ENCODE results near the gene LAMC1. TPM values are rescaled to one million over a fixed set of nuclear protein-coding genes. Genes with fewer than 3 reads are reported as not detected.

Gene LAMC1
- total RNA-seq, 1 donor from 2014 or later, result 164 TPM

DNA sequence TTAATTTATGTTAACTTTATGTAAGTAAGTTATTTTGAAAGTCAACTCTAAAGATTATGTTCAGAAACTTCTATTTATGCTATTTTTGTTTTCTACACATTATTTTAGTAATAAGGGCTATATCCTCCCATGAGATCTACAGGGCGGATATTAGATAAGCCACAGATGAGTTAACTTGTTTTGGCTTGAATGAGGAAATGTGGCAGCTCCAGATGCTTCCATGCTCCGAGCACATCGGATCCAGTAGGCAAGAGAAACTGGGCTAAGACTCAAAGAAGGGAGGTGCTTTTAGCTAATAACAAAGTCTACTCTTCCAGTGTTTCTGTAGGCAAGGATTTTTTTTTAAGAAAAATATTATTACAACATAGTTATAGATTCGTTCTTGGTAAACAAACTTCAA is 20.0 kb upstream of the LAMC1 start:
- no peaks in the 10 kb centered on the region for H3K36me3 Mint-ChIP-seq
- peaks cover 3% of the 10 kb centered on the region for H3K27me3 Mint-ChIP-seq
- no peak for DNase-seq (ENCODE audit: extremely low spot score, unreplicated experiment)

DNA sequence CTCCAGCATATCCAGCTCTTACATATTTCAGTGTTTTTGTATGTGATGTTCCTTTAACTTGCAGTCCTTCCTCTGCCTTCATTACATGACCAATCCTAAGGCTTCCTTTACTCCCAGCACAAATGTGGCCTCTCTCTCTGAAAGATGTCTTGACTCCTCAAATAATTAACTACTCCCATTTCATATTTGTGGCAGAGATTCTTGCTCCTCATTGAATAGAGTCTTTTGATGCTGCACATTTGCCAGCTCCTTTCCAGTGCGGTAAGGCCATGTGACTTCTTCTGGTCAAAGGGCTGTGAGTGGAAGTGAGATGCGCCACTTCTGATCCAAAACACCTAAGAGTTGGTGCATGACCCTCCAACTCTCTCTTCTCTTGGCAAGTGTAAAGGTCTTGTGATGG is 19.1 kb upstream of the LAMC1 start:
- no peak for DNase-seq (ENCODE audit: extremely low spot score, unreplicated experiment)
- peaks cover 3% of the 10 kb centered on the region for H3K27me3 Mint-ChIP-seq
- no peaks in the 10 kb centered on the region for H3K4me1 Mint-ChIP-seq (ENCODE audit: unreplicated experiment)
- H3K4me3 Mint-ChIP-seq, result no peak overlapping the region
- no peak overlapping the region for H3K27ac Mint-ChIP-seq
- H3K9me3 Mint-ChIP-seq, result no peaks in the 10 kb centered on the region
- TF ChIP-seq CTCF (conservative IDR thresholded peaks at IDR 0.05), result no peak
- H3K36me3 Mint-ChIP-seq, result no peaks in the 10 kb centered on the region

More for the DNA sequence above, 20.0 kb upstream of the LAMC1 start:
- Mint-ChIP-seq H3K27ac (no peak overlapping the region), H3K4me3 (no peak overlapping the region), H3K4me1 (ENCODE audit: unreplicated experiment) (no peaks in the 10 kb centered on the region), H3K9me3 (no peaks in the 10 kb centered on the region)
- TF ChIP-seq CTCF (conservative IDR thresholded peaks at IDR 0.05), result no peak

DNA sequence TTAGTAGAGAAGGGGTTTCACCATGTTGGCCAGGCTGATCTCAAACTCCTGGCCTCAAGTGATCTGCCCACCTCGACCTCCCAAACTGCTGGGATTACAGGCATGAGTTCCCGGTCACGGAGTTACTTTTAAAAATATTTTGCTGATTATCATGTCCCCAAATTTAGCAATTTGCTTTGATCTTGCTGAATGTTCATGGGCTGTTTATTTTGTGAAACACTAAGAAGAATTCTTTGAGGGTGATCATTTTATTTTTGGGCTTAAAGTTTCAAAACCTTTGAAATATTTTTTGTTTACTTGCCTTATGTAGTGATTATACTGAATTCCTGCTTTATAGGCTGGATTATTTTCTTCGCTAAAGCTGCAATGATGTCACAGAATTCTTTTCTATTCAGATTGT is 11.4 kb upstream of the LAMC1 start:
- Mint-ChIP-seq H3K27me3 (no peaks in the 10 kb centered on the region), H3K9me3 (no peaks in the 10 kb centered on the region), H3K4me1 (ENCODE audit: unreplicated experiment) (no peaks in the 10 kb centered on the region), H3K4me3 (no peak overlapping the region), H3K27ac (no peak overlapping the region), H3K36me3 (no peaks in the 10 kb centered on the region)
- TF ChIP-seq CTCF (conservative IDR thresholded peaks at IDR 0.05), result no peak
- no peak for DNase-seq (ENCODE audit: extremely low spot score, unreplicated experiment)

GRCh38 chr1:183012301-183012994 is 10.8 kb upstream of the LAMC1 start:
- H3K27ac Mint-ChIP-seq, result no peak overlapping the region

DNA sequence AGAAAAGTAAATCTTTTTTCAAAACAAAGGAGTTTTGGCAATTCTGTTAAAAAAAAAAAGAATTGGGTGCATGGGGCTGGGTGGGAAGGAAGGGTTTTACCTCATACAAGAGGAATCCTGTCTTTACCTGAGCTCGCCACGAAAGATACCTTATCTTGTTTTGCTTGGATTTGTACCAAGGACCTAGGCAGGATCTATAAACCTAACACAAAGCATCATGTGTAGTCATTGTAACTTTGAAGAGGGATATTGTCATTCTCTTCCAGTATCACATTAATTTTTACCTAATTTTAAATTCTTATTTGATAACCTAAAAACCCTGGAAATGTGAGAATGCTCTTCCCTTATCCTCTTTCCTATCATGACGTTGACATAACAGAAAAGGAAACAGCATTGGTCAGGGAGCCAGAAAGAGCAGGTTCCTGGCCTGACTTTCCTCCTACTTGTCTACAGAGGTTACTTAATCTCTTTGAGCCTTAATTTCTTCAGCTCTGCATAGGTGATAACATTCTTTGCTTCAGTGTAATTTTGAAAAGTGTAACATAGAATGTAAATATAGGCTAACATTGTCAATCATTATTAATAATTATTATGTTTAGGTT is 4.0 kb upstream of the LAMC1 start:
- no peak for DNase-seq (ENCODE audit: extremely low spot score, unreplicated experiment)
- no peaks in the 10 kb centered on the region for H3K27me3 Mint-ChIP-seq
- H3K4me3 Mint-ChIP-seq, result no peak overlapping the region
- H3K36me3 Mint-ChIP-seq, result no peaks in the 10 kb centered on the region
- H3K4me1 Mint-ChIP-seq (ENCODE audit: unreplicated experiment), result peaks cover 8% of the 10 kb centered on the region
- TF ChIP-seq CTCF (conservative IDR thresholded peaks at IDR 0.05), result no peak
- H3K9me3 Mint-ChIP-seq, result no peaks in the 10 kb centered on the region
- H3K27ac Mint-ChIP-seq, result no peak overlapping the region

More at GRCh38 chr1:183012301-183012994, 10.8 kb upstream of the LAMC1 start:
- no peak overlapping the region for H3K4me3 Mint-ChIP-seq
- no peaks in the 10 kb centered on the region for H3K36me3 Mint-ChIP-seq
- no peak for DNase-seq (ENCODE audit: extremely low spot score, unreplicated experiment)
- no peaks in the 10 kb centered on the region for H3K4me1 Mint-ChIP-seq (ENCODE audit: unreplicated experiment)
- TF ChIP-seq CTCF (conservative IDR thresholded peaks at IDR 0.05), result no peak
- H3K27me3 Mint-ChIP-seq, result no peaks in the 10 kb centered on the region
- no peaks in the 10 kb centered on the region for H3K9me3 Mint-ChIP-seq
